ENCODE results near the gene SCAMP5. TPM values are rescaled to one million over a fixed set of nuclear protein-coding genes. Genes with fewer than 3 reads are reported as not detected.

SCAMP5 gene
- total and polyA plus RNA-seq, 2 of the 13 experiments (the other 11 are each of a cell fraction or from before 2014, with no cell fraction given), result 34.3 to 49.0 TPM

GRCh38 chr15:75065467-75065850, 70.1 kb downstream of the SCAMP5 start (continued):
- no peak for TF ChIP-seq KLF11 (CRISPR knock-in tag; IDR thresholded peaks at IDR 0.05)
- TF ChIP-seq TAF1 (CRISPR knock-in tag; IDR thresholded peaks at IDR 0.05), result no peak
- TF ChIP-seq ZNF710 (CRISPR knock-in tag; IDR thresholded peaks at IDR 0.05; ENCODE audit: borderline replicate concordance), result peak; percentile 33; the same call in 1 of the 2 replicates
- TF ChIP-seq ETV5 (CRISPR knock-in tag; IDR thresholded peaks at IDR 0.05; ENCODE audit: borderline replicate concordance), result peak; percentile 78; the same call in 1 of the 2 replicates
- TF ChIP-seq ZNF530 (CRISPR knock-in tag; IDR thresholded peaks at IDR 0.05; ENCODE audit: low read depth), result no peak
- no peak for TF ChIP-seq ZNF841 (CRISPR knock-in tag; IDR thresholded peaks at IDR 0.05; ENCODE audit: borderline replicate concordance)
- TF ChIP-seq ZNF468 (CRISPR knock-in tag; IDR thresholded peaks at IDR 0.05), result no peak
- no peak for TF ChIP-seq ZNF446 (CRISPR knock-in tag; IDR thresholded peaks at IDR 0.05)
- TF ChIP-seq ZNF660 (CRISPR knock-in tag; IDR thresholded peaks at IDR 0.05; ENCODE audit: borderline replicate concordance, low read depth), result no peak
- no peak for TF ChIP-seq ATF1 (CRISPR knock-in tag; IDR thresholded peaks at IDR 0.05)
- no peak for TF ChIP-seq ATAD3A (CRISPR knock-in tag; IDR thresholded peaks at IDR 0.05)
- no peak for TF ChIP-seq PRDM10 (CRISPR knock-in tag; IDR thresholded peaks at IDR 0.05; ENCODE audit: low read depth)
- peak; percentile 25; the same call in 1 of the 2 replicates for TF ChIP-seq ARID4A (CRISPR knock-in tag; IDR thresholded peaks at IDR 0.05; ENCODE audit: borderline replicate concordance)
- TF ChIP-seq FLYWCH1 (CRISPR knock-in tag; IDR thresholded peaks at IDR 0.05), result no peak
- TF ChIP-seq USF2 (IDR thresholded peaks at IDR 0.05; ENCODE audit: low read depth, low read length), result no peak
- TF ChIP-seq USF2 (CRISPR knock-in tag; IDR thresholded peaks at IDR 0.05; ENCODE audit: borderline replicate concordance), result no peak
- no peak for TF ChIP-seq CREB1 (IDR thresholded peaks at IDR 0.05)
- TF ChIP-seq CREB1 (CRISPR knock-in tag; IDR thresholded peaks at IDR 0.05), result 0 out of 2 replicates have a peak, but pooled peaks have one; percentile 18
- no peak for TF ChIP-seq ZNF570 (CRISPR knock-in tag; IDR thresholded peaks at IDR 0.05; ENCODE audit: borderline replicate concordance)

Data from HepG2 (cell line).